GM12865 (cell line): Measurements from ENCODE around the gene ZNF879.

Experiments
- DNase-seq: peaks from one replicate; pipeline ENCODE4 v3.0.0; 2010; ENCODE audit warnings: low read depth
- H3K4me3 ChIP-seq: 2 replicates; pipeline ENCODE4 v1.5.1; 2011; ENCODE audit warnings: mild to moderate bottlenecking, low read depth, low read length, control low read depth
- CTCF ChIP-seq: IDR thresholded peaks from 2 replicates; pipeline ENCODE4 v1.5.1; 2011; ENCODE audit warnings: low read length, control low read depth, low read depth, inconsistent platforms; ENCODE audit not compliant: insufficient read depth; ENCODE audit errors: missing control alignments

Gene ZNF879

GRCh38 chr5:179080724-179081123 lies 57.1 kb downstream of the ZNF879 start:
- TF ChIP-seq CTCF: no peak
- DNase-seq: no peak
- H3K4me3 ChIP-seq: no peak overlapping the region
